K562 (cell line): ENCODE data around the gene DENND1A. TPM values are rescaled to one million over a fixed set of nuclear protein-coding genes. Genes with fewer than 3 reads are reported as not detected.

Experiments
- ATAC-seq: fragments of 200-7000 bp; cut with Tn5 transposase; 3 replicates; pipeline ENCODE4 v1.9.1; 2020; ENCODE audit warnings: moderate library complexity
- BruUV-seq: library from RNA; stranded (reverse); fragments of 400-500 nt; replicated peaks from 2 replicates; lab custom pipeline; 2021; lab: Mats Ljungman, UMichigan
- CTCF ChIA-PET: fragments of 300-600 bp; formaldehyde crosslinking; extraction: SDS; loops from one replicate; lab custom pipeline; 2021; ENCODE audit warnings: low intra/inter-chr PET ratio; lab: Yijun Ruan, JAX
- POLR2A ChIA-PET: fragments of 300-600, 350-650 bp; sonication (Branson Sonifier 250); formaldehyde crosslinking; extraction: SDS; loops from one replicate; lab custom pipeline; 2021; ENCODE audit warnings: antibody characterized with exemption, inconsistent platforms; lab: Yijun Ruan, JAX
- DNase-seq, 4 experiments: peaks; one replicate each; pipeline versions ENCODE4 v3.0.0 to v3.0.0-alpha.2; 2011 to 2018; ENCODE audit warnings: low spot score in 3 of 4, mixed read lengths in 3 of 4; ENCODE audit errors: extremely low read depth in 1 of 4
- FAIRE-seq: peaks from 2 replicates; lab custom pipeline; 2011; peaks lifted over from hg19 to GRCh38; lab: Jason Lieb, UNC
- H2AFZ ChIP-seq: 2 replicates; pipeline ENCODE4 v1.6.0; 2011; ENCODE audit warnings: low read depth, low read length, control low read depth, inconsistent platforms
- H3K27ac ChIP-seq: fragments of 200-600 bp; 3 replicates; pipeline ENCODE4 v1.8.0; 2011; ENCODE audit warnings: low read depth, mild to moderate bottlenecking, control low read depth, inconsistent platforms, low read length, moderate library complexity, mixed read lengths; ENCODE audit errors: extremely low read depth
- H3K27me3 ChIP-seq, 2 experiments: fragments of 300-600 bp in 1 of 2; 2 replicates in 1 of 2; 3 replicates in 1 of 2; pipeline versions ENCODE4 v1.6.0 to v1.8.0; 2011; ENCODE audit warnings: inconsistent platforms in 2 of 2, low read length in 2 of 2, mild to moderate bottlenecking in 1 of 2, mixed read lengths in 1 of 2, moderate library complexity in 1 of 2; ENCODE audit not compliant: control insufficient read depth in 2 of 2, insufficient read depth in 2 of 2
- H3K36me3 ChIP-seq: fragments of 300-600 bp; 3 replicates; pipeline ENCODE4 v1.8.0; 2011; ENCODE audit warnings: mild to moderate bottlenecking, low read length, inconsistent platforms; ENCODE audit not compliant: control insufficient read depth, insufficient read depth
- H3K4me1 ChIP-seq, 2 experiments: fragments of 200-600 bp in 1 of 2; replicated peaks in 1 of 2; 2 replicates in 1 of 2; 3 replicates in 1 of 2; pipeline versions ENCODE4 v1.5.1 to v1.8.0; 2011; ENCODE audit warnings: inconsistent platforms in 2 of 2, low read length in 2 of 2, mild to moderate bottlenecking in 1 of 2, mixed read lengths in 1 of 2, moderate library complexity in 1 of 2; ENCODE audit not compliant: control insufficient read depth in 2 of 2, insufficient read depth in 2 of 2
- H3K4me2 ChIP-seq: 2 replicates; pipeline ENCODE4 v1.6.1; 2011; ENCODE audit warnings: low read length, control low read depth, inconsistent platforms, mixed read lengths; ENCODE audit not compliant: insufficient read depth
- H3K4me3 ChIP-seq: fragments of 200-600 bp; sonication (generic), shearing (Covaris generic); 2 replicates; pipeline ENCODE4 v1.5.1; 2016; ENCODE audit warnings: control low read depth, inconsistent platforms
- H3K79me2 ChIP-seq: fragments of 200-600 bp; 3 replicates; pipeline ENCODE4 v1.8.0; 2011; ENCODE audit warnings: low read length, inconsistent platforms; ENCODE audit not compliant: control insufficient read depth, insufficient read depth
- H3K9ac ChIP-seq, 2 experiments: 2 replicates each; pipeline versions ENCODE4 v1.6.0 to v1.6.1; 2011; ENCODE audit warnings: low read depth in 2 of 2, low read length in 2 of 2, control low read depth in 1 of 2, inconsistent platforms in 1 of 2, mild to moderate bottlenecking in 1 of 2, mixed read lengths in 1 of 2; ENCODE audit not compliant: insufficient read depth in 1 of 2
- H3K9me1 ChIP-seq: one replicate; pipeline ENCODE4 v1.6.0; 2011; ENCODE audit warnings: inconsistent platforms, mild to moderate bottlenecking, low read length, moderate library complexity; ENCODE audit not compliant: control insufficient read depth, insufficient read depth
- H3K9me3 ChIP-seq: replicated peaks from 2 replicates; pipeline ENCODE4 v1.5.1; 2011; ENCODE audit warnings: low read depth, low read length, inconsistent platforms; ENCODE audit not compliant: control insufficient read depth, insufficient read depth
- H4K20me1 ChIP-seq: replicated peaks from 2 replicates; pipeline ENCODE4 v1.6.1; 2011; ENCODE audit warnings: low read length, inconsistent platforms, mixed read lengths; ENCODE audit not compliant: control insufficient read depth, insufficient read depth
- CBX3 ChIP-seq, 2 experiments: IDR thresholded peaks; 1 replicate in 1 of 2; 2 replicates in 1 of 2; pipeline ENCODE4 v1.6.1; 2012; ENCODE audit warnings: inconsistent platforms in 2 of 2, low read length in 2 of 2, borderline replicate concordance in 1 of 2, control low read depth in 1 of 2
- MBD2 ChIP-seq: sonication (generic); IDR thresholded peaks from 2 replicates; pipeline ENCODE4 v1.6.1; 2016; ENCODE audit warnings: low read depth, borderline replicate concordance
- POLR2AphosphoS5 ChIP-seq: IDR thresholded peaks from 2 replicates; pipeline ENCODE4 v1.6.1; 2011; ENCODE audit warnings: mild to moderate bottlenecking, low read depth, low read length, moderate library complexity; ENCODE audit not compliant: control insufficient read depth, insufficient read depth
- SMARCC2 ChIP-seq: fragments of 450-650 bp; IDR thresholded peaks from 2 replicates; pipeline ENCODE4 v1.6.1; 2017; ENCODE audit warnings: antibody characterized with exemption, moderate library complexity, mild to moderate bottlenecking, low read depth
- ZKSCAN3 ChIP-seq: fragments of 250-450 bp; sonication (Bioruptor Pico); IDR thresholded peaks from 2 replicates; pipeline ENCODE4 v1.4.0; 2020
- WGBS: fragments of 100-300 bp; shearing (Covaris generic); methylation state at CpG from one replicate; pipeline ENCODE4 v1.1.6; 2016; ENCODE audit warnings: low coverage, mixed read lengths; ENCODE audit not compliant: insufficient coverage; ENCODE audit errors: missing lambda C conversion rate; 5-methylcytosine and 5-hydroxymethylcytosine counted together
- in situ Hi-C: fragments of 300-500 bp; cut with MboI; formaldehyde crosslinking; loops from 4 replicates; pipeline ENCODE4 v1.15.0; 2018; ENCODE audit warnings: inconsistent platforms, mixed read lengths
- intact Hi-C: fragments of 100-400 bp; cut with micrococcal nuclease; formaldehyde crosslinking; loops from 2 replicates; pipeline ENCODE4 v1.14.2; 2022
- polyA plus RNA-seq, 8 experiments: library from polyadenylated mRNA; depleted of rRNA in 4 of 8; stranded (reverse) in 5 of 8; unstranded in 3 of 8; fragments of >200 nt; fragmentation: Nextera tagmentation in 2 of 8; fragmentation: Illumina TruSeq in 1 of 8; extraction: Ambion mirVana in 2 of 8; extraction: Trizol in 1 of 8; gene quantifications; 2 replicates each; pipeline versions ENCODE4 v1.2.1 to v1.2.3, GENCODE V29; 2011 to 2014; ENCODE audit warnings: inconsistent platforms in 1 of 8, missing spikeins in 1 of 8
- total RNA-seq, 7 experiments: library from RNA; depleted of rRNA in 6 of 7; stranded (reverse); fragments of >200 nt in 6 of 7; fragmentation: Illumina TruSeq in 2 of 7; extraction: Trizol in 2 of 7; gene quantifications; 2 replicates each; pipeline versions ENCODE4 v1.2.1 to v1.2.3, GENCODE V29; 2011 to 2021; ENCODE audit warnings: low replicate concordance in 1 of 7

Gene DENND1A
- total and polyA plus RNA-seq, 9 of the 15 experiments (the other 6 are each of a cell fraction or from before 2014, with no cell fraction given) = 7.6 to 29.5 (median 15.7) TPM

GRCh38 chr9:123685489-123686083 is 244.3 kb downstream of the DENND1A start:
- Histone ChIP-seq H3K9me1 (no peaks in the 10 kb centered on the region), H3K79me2 (no peaks in the 10 kb centered on the region), H4K20me1 (peaks cover 3% of the 10 kb centered on the region; the same call in 1 of the 2 replicates), H3K9me3 (no peaks in the 10 kb centered on the region), H3K27ac (no peak overlapping the region), H2AFZ (no peak overlapping the region), H3K36me3 (no peaks in the 10 kb centered on the region), H3K9ac (no peak overlapping the region), H3K4me3 (no peak overlapping the region), H3K4me1 (no peaks in the 10 kb centered on the region; a peak in 1 of 5 replicates), H3K4me2 (no peak overlapping the region), H3K27me3 (no peaks in the 10 kb centered on the region)
- no TSS peak for BruUV-seq
- no peak for ATAC-seq
- intact Hi-C loops (loop anchor here (10.0 kb wide), 1 partner anchor 141 kb away; no protein-coding TSS in a partner anchor), in situ Hi-C loops (no loop called here)
- ChIA-PET CTCF (no interaction called here), POLR2A (interaction anchor here (1.7 kb wide), 1 partner anchor 14 kb away, joined by 6 read pairs; no protein-coding TSS in a partner anchor)
- WGBS = 55% methylated on average over 2 of the region's 2 CpGs
- no peak for DNase-seq
- no peak for FAIRE-seq
- TF ChIP-seq CBX3 (IDR thresholded peaks at IDR 0.05; ENCODE audit: borderline replicate concordance in 1 of 2, low read length in 2 of 2) (no peak), ZKSCAN3 (CRISPR knock-in tag) (no peak), MBD2 (no peak), SMARCC2 (no peak), POLR2AphosphoS5 (no peak)
